Testis (tissue), 2 donors: ENCODE data around the gene GAL3ST3.

Source experiments
- CTCF ChIP-seq, 3 experiments: fragments of 450-650 bp in 2 of 3; fragments of 200-600 bp in 1 of 3; sonication (generic) in 1 of 3; IDR thresholded peaks; one replicate each; pipeline ENCODE4 v1.5.1; 2016 to 2019; ENCODE audit warnings: antibody characterized with exemption in 3 of 3, mild to moderate bottlenecking in 2 of 3, moderate library complexity in 1 of 3
- POLR2A ChIP-seq: fragments of 450-650 bp; IDR thresholded peaks from one replicate; pipeline ENCODE4 v1.6.1; 2017; ENCODE audit warnings: antibody characterized with exemption, mild to moderate bottlenecking, moderate library complexity

- TF ChIP-seq CTCF (IDR thresholded peaks at IDR 0.05) (no peak), POLR2A (no peak)
Observed at GRCh38 chr11:66002648-66003225, 46.2 kb downstream of the GAL3ST3 start.
